ENCODE measurements around the gene GNB2.

GRCh38 chr7:100685631-100686145, 12.1 kb downstream of the GNB2 start:
- TF ChIP-seq GATA3 (IDR thresholded peaks at IDR 0.05; ENCODE audit: low read depth, low read length) (no peak), GATA2 (IDR thresholded peaks at IDR 0.05; ENCODE audit: low read depth, low read length) (no peak)

All from SH-SY5Y (cell line).